H1 (cell line): ENCODE results near the gene GALNT17. TPM values are rescaled to one million over a fixed set of nuclear protein-coding genes. Genes with fewer than 3 reads are reported as not detected.

ENCODE experiments used
- CTCF ChIA-PET: fragments of 300-600 bp; sonication (Branson Sonifier 250); formaldehyde crosslinking; loops from one replicate; lab custom pipeline; 2021; ENCODE audit not compliant: partially characterized antibody; lab: Charles Lee
- POLR2A ChIA-PET: fragments of 300-600 bp; sonication (Branson Sonifier 250); formaldehyde crosslinking; loops from one replicate; lab custom pipeline; 2021; ENCODE audit warnings: inconsistent platforms; ENCODE audit not compliant: partially characterized antibody; lab: Charles Lee
- DNase-seq, 2 experiments: peaks; one replicate each; pipeline versions ENCODE4 v3.0.0 to v3.0.0-alpha.2; 2010 to 2022; ENCODE audit warnings: low spot score in 2 of 2, low read depth in 1 of 2, mixed read lengths in 1 of 2
- FAIRE-seq: peaks from 2 replicates; lab custom pipeline; 2011; peaks lifted over from hg19 to GRCh38; lab: Jason Lieb, UNC
- H2AFZ ChIP-seq: 2 replicates; pipeline ENCODE4 v1.8.1; 2012; ENCODE audit warnings: low read length, inconsistent platforms
- H2AK5ac ChIP-seq: 2 replicates; pipeline ENCODE4 v1.6.1; 2013; ENCODE audit warnings: low read depth, low read length
- H2BK120ac ChIP-seq: replicated peaks from 2 replicates; pipeline ENCODE3; 2013; ENCODE audit warnings: low read depth, low read length, inconsistent platforms
- H2BK12ac ChIP-seq: 2 replicates; pipeline ENCODE4 v1.6.1; 2013; ENCODE audit warnings: low read depth, low read length
- H2BK15ac ChIP-seq: 2 replicates; pipeline ENCODE4 v1.6.1; 2013; ENCODE audit warnings: low read length
- H2BK20ac ChIP-seq: 2 replicates; pipeline ENCODE4 v1.6.1; 2013; ENCODE audit warnings: low read length
- H2BK5ac ChIP-seq: 2 replicates; pipeline ENCODE4 v1.6.1; 2013; ENCODE audit warnings: low read depth, low read length
- H3K14ac ChIP-seq: 2 replicates; pipeline ENCODE4 v1.6.1; 2013; ENCODE audit warnings: inconsistent platforms; ENCODE audit not compliant: insufficient read length
- H3K18ac ChIP-seq: 2 replicates; pipeline ENCODE4 v1.6.1; 2013; ENCODE audit warnings: low read length; ENCODE audit errors: extremely low read depth
- H3K23ac ChIP-seq: 2 replicates; pipeline ENCODE4 v1.6.1; 2013; ENCODE audit warnings: inconsistent platforms; ENCODE audit not compliant: insufficient read length
- H3K23me2 ChIP-seq: 2 replicates; pipeline ENCODE4 v1.6.1; 2013; ENCODE audit warnings: low read depth, low read length
- H3K27ac ChIP-seq: 2 replicates; pipeline ENCODE4 v1.6.1; 2011; ENCODE audit warnings: low read depth, low read length, inconsistent platforms
- H3K27me3 ChIP-seq, 4 experiments: replicated peaks in 1 of 4; 1 replicate in 1 of 4; 2 replicates in 3 of 4; pipeline versions ENCODE4 v1.6.1 to v1.8.1; 2011 to 2013; ENCODE audit warnings: low read length in 3 of 4, mild to moderate bottlenecking in 3 of 4, inconsistent platforms in 2 of 4, mixed read lengths in 2 of 4, moderate library complexity in 1 of 4; ENCODE audit not compliant: control insufficient read depth in 3 of 4, insufficient read depth in 3 of 4; ENCODE audit errors: extremely low read depth in 1 of 4
- H3K36me3 ChIP-seq, 4 experiments: 2 replicates each; pipeline versions ENCODE4 v1.6.1 to v1.8.1; 2011 to 2013; ENCODE audit warnings: mild to moderate bottlenecking in 4 of 4, low read length in 3 of 4, moderate library complexity in 2 of 4, control low read depth in 1 of 4, inconsistent platforms in 1 of 4; ENCODE audit not compliant: insufficient read depth in 4 of 4, control insufficient read depth in 2 of 4
- H3K4ac ChIP-seq: replicated peaks from 2 replicates; pipeline ENCODE3; 2013; ENCODE audit warnings: low read length, low read depth, mixed read lengths, inconsistent platforms; ENCODE audit not compliant: insufficient read length
- H3K4me1 ChIP-seq, 4 experiments: replicated peaks in 1 of 4; 1 replicate in 1 of 4; 2 replicates in 3 of 4; pipeline versions ENCODE4 v1.6.1 to v1.8.1; 2011 to 2013; ENCODE audit warnings: low read length in 3 of 4, inconsistent platforms in 2 of 4, mixed read lengths in 1 of 4; ENCODE audit not compliant: insufficient read depth in 4 of 4, control insufficient read depth in 3 of 4
- H3K4me2 ChIP-seq, 2 experiments: 2 replicates each; pipeline versions ENCODE4 v1.6.1 to v1.8.1; 2011 to 2013; ENCODE audit warnings: low read depth in 2 of 2, low read length in 2 of 2, control low read depth in 1 of 2, inconsistent platforms in 1 of 2, mild to moderate bottlenecking in 1 of 2; ENCODE audit not compliant: insufficient read depth in 1 of 2
- H3K4me3 ChIP-seq, 4 experiments: fragments of 200-600, 300-600 bp in 1 of 4; sonication (generic), shearing (Covaris generic), sonication (Bioruptor Twin) in 1 of 4; 2 replicates each; pipeline versions ENCODE4 v1.5.1 to v1.8.1; 2011 to 2016; ENCODE audit warnings: low read length in 4 of 4, low read depth in 3 of 4, control low read depth in 2 of 4, inconsistent platforms in 2 of 4, mild to moderate bottlenecking in 2 of 4, mixed read lengths in 1 of 4, moderate library complexity in 1 of 4; ENCODE audit not compliant: insufficient read depth in 2 of 4; ENCODE audit errors: extremely low read depth in 1 of 4
- H3K56ac ChIP-seq: replicated peaks from 2 replicates; pipeline ENCODE3; 2013; ENCODE audit warnings: low read depth, mild to moderate bottlenecking, mixed read lengths, low read length, inconsistent platforms; ENCODE audit not compliant: insufficient read length
- H3K79me1 ChIP-seq: 2 replicates; pipeline ENCODE4 v1.6.1; 2013; ENCODE audit warnings: low read depth, low read length, control low read depth
- H3K79me2 ChIP-seq, 2 experiments: 2 replicates each; pipeline versions ENCODE4 v1.6.1 to v1.8.1; 2012 to 2013; ENCODE audit warnings: low read length in 2 of 2, mild to moderate bottlenecking in 2 of 2, inconsistent platforms in 1 of 2; ENCODE audit not compliant: insufficient read depth in 2 of 2, control insufficient read depth in 1 of 2
- H3K9ac ChIP-seq, 4 experiments: replicated peaks in 1 of 4; 1 replicate in 1 of 4; 2 replicates in 3 of 4; pipeline versions ENCODE4 v1.6.1 to v1.8.1; 2011 to 2013; ENCODE audit warnings: low read depth in 3 of 4, low read length in 3 of 4, control low read depth in 2 of 4, mild to moderate bottlenecking in 2 of 4, moderate library complexity in 2 of 4, inconsistent platforms in 1 of 4; ENCODE audit errors: extremely low read depth in 1 of 4
- H3K9me3 ChIP-seq, 2 experiments: 2 replicates each; pipeline versions ENCODE4 v1.6.1 to v1.8.1; 2012 to 2013; ENCODE audit warnings: mild to moderate bottlenecking in 2 of 2, moderate library complexity in 2 of 2, control low read depth in 1 of 2, inconsistent platforms in 1 of 2, low read depth in 1 of 2, low read length in 1 of 2, mixed read lengths in 1 of 2; ENCODE audit not compliant: insufficient read depth in 2 of 2
- H4K20me1 ChIP-seq, 2 experiments: replicated peaks in 1 of 2; 2 replicates each; pipeline versions ENCODE3 to v1.8.1; 2011 to 2013; ENCODE audit warnings: inconsistent platforms in 2 of 2, low read length in 2 of 2, mild to moderate bottlenecking in 1 of 2; ENCODE audit not compliant: insufficient read depth in 2 of 2, control insufficient read depth in 1 of 2
- H4K5ac ChIP-seq: 2 replicates; pipeline ENCODE4 v1.6.1; 2013; ENCODE audit warnings: low read length, low read depth, mixed read lengths, inconsistent platforms; ENCODE audit not compliant: insufficient read length
- H4K8ac ChIP-seq: 2 replicates; pipeline ENCODE4 v1.8.0; 2013; ENCODE audit warnings: mild to moderate bottlenecking, moderate library complexity, low read length, inconsistent platforms; ENCODE audit not compliant: insufficient read depth; ENCODE audit errors: extremely low read depth
- H4K91ac ChIP-seq: replicated peaks from 2 replicates; pipeline ENCODE3; 2013; ENCODE audit warnings: low read length, mixed read lengths, inconsistent platforms; ENCODE audit not compliant: insufficient read length
- CHD2 ChIP-seq: IDR thresholded peaks from 2 replicates; pipeline ENCODE4 v1.6.1; 2012; ENCODE audit warnings: low read length, improper control_type of control experiment
- CTCF ChIP-seq, 3 experiments: IDR thresholded peaks; 1 replicate in 2 of 3; 2 replicates in 1 of 3; pipeline versions ENCODE4 v1.5.1 to v1.6.1; 2011; ENCODE audit warnings: low read length in 3 of 3, mild to moderate bottlenecking in 3 of 3, inconsistent platforms in 2 of 3, low read depth in 1 of 3, moderate library complexity in 1 of 3; ENCODE audit not compliant: insufficient read depth in 1 of 3; ENCODE audit errors: control extremely low read depth in 1 of 3
- KDM4A ChIP-seq: IDR thresholded peaks from one replicate; pipeline ENCODE4 v1.7.1; 2012; ENCODE audit warnings: low read depth, mild to moderate bottlenecking, moderate library complexity, low read length, inconsistent platforms; ENCODE audit not compliant: severe bottlenecking
- RBBP5 ChIP-seq: IDR thresholded peaks from 2 replicates; pipeline ENCODE4 v1.7.1; 2012; ENCODE audit warnings: low read depth, mild to moderate bottlenecking, inconsistent platforms, low read length, moderate library complexity, borderline replicate concordance
- RNF2 ChIP-seq: fragments of 200-900, 300-1000 bp; sonication (generic); IDR thresholded peaks from 2 replicates; pipeline ENCODE4 v1.7.1; 2016; ENCODE audit warnings: borderline replicate concordance, low read depth, mild to moderate bottlenecking, antibody characterized with exemption, low read length; ENCODE audit not compliant: poor library complexity, severe bottlenecking; ENCODE audit errors: missing control alignments
- SIX5 ChIP-seq: IDR thresholded peaks from 2 replicates; pipeline ENCODE4 v1.6.1; 2011; ENCODE audit warnings: mild to moderate bottlenecking, low read depth, low read length
- TCF12 ChIP-seq: IDR thresholded peaks from 2 replicates; pipeline ENCODE4 v1.6.1; 2011; ENCODE audit warnings: low read depth, mild to moderate bottlenecking, low read length
- TEAD4 ChIP-seq: IDR thresholded peaks from 2 replicates; pipeline ENCODE4 v1.6.1; 2012; ENCODE audit warnings: low read depth, low read length, inconsistent platforms, mixed read lengths
- USF2 ChIP-seq: IDR thresholded peaks from 2 replicates; pipeline ENCODE4 v1.6.1; 2011; ENCODE audit warnings: low read length, improper control_type of control experiment
- whole genome bisulfite sequencing, 2 experiments: shearing (Covaris generic) in 1 of 2; methylation state at CpG; one replicate each; pipeline versions ENCODE4 v1.1.6 to v1.1.7; 2013 to 2015; ENCODE audit warnings: low lambda C conversion rate in 2 of 2, mixed read lengths in 2 of 2, inconsistent platforms in 1 of 2, low coverage in 1 of 2, missing lambda C conversion rate in 1 of 2; ENCODE audit not compliant: insufficient replicate concordance in 2 of 2, insufficient coverage in 1 of 2, insufficient read length in 1 of 2; ENCODE audit errors: extremely low coverage in 1 of 2, missing lambda C conversion rate in 1 of 2; 5-methylcytosine and 5-hydroxymethylcytosine counted together
- polyA plus RNA-seq, 7 experiments: library from polyadenylated mRNA; depleted of rRNA in 3 of 7; stranded (reverse) in 5 of 7; unstranded in 2 of 7; fragments of >200 nt in 5 of 7; fragments of 200-250 nt in 2 of 7; gene quantifications; 1 replicate in 5 of 7; 2 replicates in 1 of 7; 4 replicates in 1 of 7; pipeline versions ENCODE4 v1.2.1 to v1.2.3, GENCODE V29; 2011 to 2013; ENCODE audit warnings: missing spikeins in 2 of 7, mixed read lengths in 2 of 7
- total RNA-seq: library from RNA; stranded (reverse); fragmentation: NEBNext Ultra II Directional; extraction: Animal tissue kit (Norgen Biotek cat#: 25700); gene quantifications from 2 replicates; pipeline ENCODE4 v1.2.1, GENCODE V29; 2021

GALNT17 gene
- total and polyA plus RNA-seq, 2 of the 8 experiments (the other 6 are each of a cell fraction or from before 2014, with no cell fraction given), result 37.7 to 47.0 TPM

GRCh38 chr7:71553306-71553705, 421.4 kb downstream of the GALNT17 start:
- Histone ChIP-seq H3K79me1 (no peaks in the 10 kb centered on the region), H2BK120ac (no peak overlapping the region), H3K18ac (no peak overlapping the region), H2BK5ac (no peak overlapping the region), H3K27me3 (no peaks in the 10 kb centered on the region), H3K23ac (no peak overlapping the region), H2BK15ac (no peak overlapping the region), H3K14ac (no peak overlapping the region), H3K4me3 (no peak overlapping the region), H2BK12ac (no peak overlapping the region), H4K91ac (no peak overlapping the region), H3K23me2 (no peaks in the 10 kb centered on the region), H4K5ac (no peak overlapping the region), H3K4me1 (peaks cover 0 to 3% (median 0%) of the 10 kb centered on the region in 4 experiments; a peak in 1 of 7 replicates), H3K9me3 (peaks cover 4 to 7% of the 10 kb centered on the region in 2 experiments; a peak in 2 of 4 replicates), H3K27ac (no peak overlapping the region), H2AFZ (no peak overlapping the region), H3K79me2 (no peaks in the 10 kb centered on the region), H3K36me3 (peaks cover 0 to 4% (median 0%) of the 10 kb centered on the region in 4 experiments; a peak in 1 of 8 replicates), H2AK5ac (no peak overlapping the region), H3K56ac (no peak overlapping the region), H3K4ac (no peak overlapping the region), H3K9ac (no peak overlapping the region), H4K8ac (no peak overlapping the region), H2BK20ac (no peak overlapping the region), H4K20me1 (no peaks in the 10 kb centered on the region), H3K4me2 (no peak overlapping the region)
- DNase-seq, result no peak
- POLR2A ChIA-PET, result no interaction called here
- CTCF ChIA-PET, result no interaction called here
- FAIRE-seq, result no peak
- WGBS, 2 experiments, result 89% methylated on average over 1 of the region's 1 CpG; no CpG with 5 or more reads in 1 of the 2 experiments
- TF ChIP-seq SIX5 (no peak), USF2 (no peak), KDM4A (no peak), RBBP5 (no peak), TEAD4 (no peak), TCF12 (no peak), CTCF (IDR thresholded peaks at IDR 0.05; ENCODE audit: control extremely low read depth in 1 of 3, insufficient read depth in 1 of 3, low read depth in 1 of 3, low read length in 3 of 3) (no peak), RNF2 (no peak), CHD2 (no peak)
